ENCODE data around the gene SLC12A3. TPM values are rescaled to one million over a fixed set of nuclear protein-coding genes. Genes with fewer than 3 reads are reported as not detected.

The SLC12A3 gene
- total and polyA plus RNA-seq, 2 of the 4 experiments (the other 2 are of a cell fraction) = not detected

GRCh38 chr16:56884026-56884582, 19.1 kb downstream of the SLC12A3 start:
- TF ChIP-seq MAZ (IDR thresholded peaks at IDR 0.05; ENCODE audit: borderline replicate concordance, low read depth, low read length) = no peak
- no peak for TF ChIP-seq POLR2A (IDR thresholded peaks at IDR 0.05; ENCODE audit: low read depth, low read length)
- TF ChIP-seq MAFK (IDR thresholded peaks at IDR 0.05; ENCODE audit: low read depth, low read length) = no peak
- TF ChIP-seq, protein P1, sequence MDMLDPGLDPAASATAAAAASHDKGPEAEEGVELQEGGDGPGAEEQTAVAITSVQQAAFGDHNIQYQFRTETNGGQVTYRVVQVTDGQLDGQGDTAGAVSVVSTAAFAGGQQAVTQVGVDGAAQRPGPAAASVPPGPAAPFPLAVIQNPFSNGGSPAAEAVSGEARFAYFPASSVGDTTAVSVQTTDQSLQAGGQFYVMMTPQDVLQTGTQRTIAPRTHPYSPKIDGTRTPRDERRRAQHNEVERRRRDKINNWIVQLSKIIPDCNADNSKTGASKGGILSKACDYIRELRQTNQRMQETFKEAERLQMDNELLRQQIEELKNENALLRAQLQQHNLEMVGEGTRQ (IDR thresholded peaks at IDR 0.05; ENCODE audit: low read depth, low read length) = no peak
- TF ChIP-seq BHLHE40 (IDR thresholded peaks at IDR 0.05; ENCODE audit: low read depth, low read length) = no peak
- TF ChIP-seq RAD21 (IDR thresholded peaks at IDR 0.05; ENCODE audit: low read length) = no peak
- TF ChIP-seq MXI1 (IDR thresholded peaks at IDR 0.05; ENCODE audit: borderline replicate concordance, low read depth, low read length) = no peak
- no peak for TF ChIP-seq SMC3 (IDR thresholded peaks at IDR 0.05; ENCODE audit: low read depth, low read length)
- no peak for TF ChIP-seq CEBPB (IDR thresholded peaks at IDR 0.05; ENCODE audit: low read depth, low read length)
- TF ChIP-seq FOS (IDR thresholded peaks at IDR 0.05; ENCODE audit: low read depth, low read length) = no peak
- no peak for TF ChIP-seq CHD1 (IDR thresholded peaks at IDR 0.05; ENCODE audit: low read depth, low read length)
- TF ChIP-seq ELK1 (IDR thresholded peaks at IDR 0.05; ENCODE audit: borderline replicate concordance, low read depth, low read length) = no peak
- TF ChIP-seq RCOR1 (IDR thresholded peaks at IDR 0.05; ENCODE audit: insufficient replicate concordance, low read length) = no peak
- no peak for TF ChIP-seq NFE2L2 (IDR thresholded peaks at IDR 0.05; ENCODE audit: low read depth, low read length)
- TF ChIP-seq CTCF (conservative IDR thresholded peaks at IDR 0.05; ENCODE audit: low read depth, low read length) = no peak
- TF ChIP-seq RFX5 (IDR thresholded peaks at IDR 0.05; ENCODE audit: low read depth, low read length) = no peak
- Histone ChIP-seq H3K14ac (replicated peaks; ENCODE audit: low read depth, low read length) (no peak overlapping the region), H3K27me3 (ENCODE audit: control insufficient read depth, insufficient read depth, low read length) (peaks cover 17% of the 10 kb centered on the region; the same call in 1 of the 2 replicates), H2BK5ac (ENCODE audit: low read depth, low read length, poor library complexity, severe bottlenecking) (no peak overlapping the region), H2BK15ac (ENCODE audit: low read depth, low read length) (no peak overlapping the region), H3K23ac (ENCODE audit: low read depth, low read length) (no peak overlapping the region), H3K9ac (ENCODE audit: low read depth, low read length) (no peak overlapping the region), H2AK5ac (ENCODE audit: low read depth, low read length) (no peak overlapping the region), H4K5ac (ENCODE audit: low read depth, low read length) (no peak overlapping the region), H3K9me3 (ENCODE audit: control insufficient read depth, insufficient read depth, low read length) (no peaks in the 10 kb centered on the region), H4K20me1 (ENCODE audit: insufficient read depth, low read length) (no peaks in the 10 kb centered on the region), H2AFZ (replicated peaks; ENCODE audit: low read length, poor library complexity) (no peak overlapping the region), H3K56ac (ENCODE audit: extremely low read depth, insufficient read depth, low read length) (no peak overlapping the region), H3K4me3 (ENCODE audit: insufficient read depth, low read depth, low read length) (no peak overlapping the region), H3K9me1 (ENCODE audit: insufficient read depth, low read length) (no peaks in the 10 kb centered on the region), H3K27ac (ENCODE audit: insufficient read depth, low read length) (no peak overlapping the region), H3K4me2 (ENCODE audit: low read depth, low read length) (no peak overlapping the region), H2AK9ac (replicated peaks; ENCODE audit: low read depth, low read length, poor library complexity) (no peak overlapping the region), H2BK20ac (ENCODE audit: low read depth, low read length) (no peak overlapping the region), H4K91ac (ENCODE audit: insufficient read depth, low read depth, low read length) (no peak overlapping the region), H3K18ac (ENCODE audit: low read depth, low read length) (no peak overlapping the region), H3K79me1 (ENCODE audit: low read depth in 1 of 2, low read length in 2 of 2) (no peaks in the 10 kb centered on the region), H2BK120ac (ENCODE audit: low read depth, low read length) (no peak overlapping the region), H3K4me1 (ENCODE audit: control insufficient read depth, insufficient read depth, low read length) (no peaks in the 10 kb centered on the region), H3K4ac (ENCODE audit: low read depth, low read length) (no peak overlapping the region), H4K8ac (ENCODE audit: low read depth in 2 of 2, low read length in 2 of 2) (no peak overlapping the region), H3K36me3 (ENCODE audit: control insufficient read depth, insufficient read depth, low read length) (no peaks in the 10 kb centered on the region)
- 100% methylated on average over 3 of the region's 14 CpGs; no CpG with 5 or more reads in 1 of the 2 experiments for WGBS, 2 experiments (ENCODE audit: extremely low coverage in 2 of 2, insufficient read length in 1 of 2)
- in situ Hi-C loops (cut with MboI; ENCODE audit: low sequenced_read_pairs) (no loop called here), dilution Hi-C loops (cut with HindIII; ENCODE audit: low sequenced_read_pairs, unreplicated experiment) (no loop called here), intact Hi-C loops (cut with micrococcal nuclease) (no loop called here)
- ATAC-seq (ENCODE audit: low read depth) = no peak
- DNase-seq = no peak
- BruUV-seq (replicated peaks) = no TSS peak
- ChIA-PET POLR2A (ENCODE audit: unreplicated experiment) (no interaction called here), CTCF (no interaction called here)
